HEK293 (cell line): ENCODE data around the gene PITX1.

Experiments
- FEZF1 ChIP-seq: fragments of 450-650 bp; formaldehyde crosslinking; IDR thresholded peaks from 2 replicates; pipeline ENCODE4 v1.5.1; 2016; ENCODE audit warnings: missing biosample characterization, missing genetic modification characterization
- HOXA7 ChIP-seq: sonication (generic); formaldehyde crosslinking; IDR thresholded peaks from 2 replicates; pipeline ENCODE4 v1.8.1; 2022; ENCODE audit warnings: missing genetic modification reagents, borderline replicate concordance
- HOXD13 ChIP-seq: sonication (generic); formaldehyde crosslinking; IDR thresholded peaks from 2 replicates; pipeline ENCODE4 v1.8.0; 2022; ENCODE audit warnings: missing genetic modification reagents, borderline replicate concordance
- KLF7 ChIP-seq: fragments of 450-650 bp; formaldehyde crosslinking; IDR thresholded peaks from 2 replicates; pipeline ENCODE4 v1.5.1; 2016; ENCODE audit warnings: missing biosample characterization, missing genetic modification characterization, borderline replicate concordance
- KLF8 ChIP-seq: fragments of 450-650 bp; formaldehyde crosslinking; IDR thresholded peaks from 2 replicates; pipeline ENCODE4 v1.5.1; 2016; ENCODE audit warnings: missing biosample characterization, missing genetic modification characterization
- REPIN1 ChIP-seq: fragments of 450-650 bp; formaldehyde crosslinking; IDR thresholded peaks from 2 replicates; pipeline ENCODE4 v1.5.1; 2017; ENCODE audit warnings: missing biosample characterization, missing genetic modification characterization, low read depth
- ZBTB11 ChIP-seq: fragments of 450-650 bp; formaldehyde crosslinking; conservative IDR thresholded peaks from 2 replicates; pipeline ENCODE4 v1.5.1; 2016; ENCODE audit warnings: low read depth, missing biosample characterization, missing genetic modification characterization
- ZFP37 ChIP-seq: fragments of 450-650 bp; formaldehyde crosslinking; IDR thresholded peaks from 2 replicates; pipeline ENCODE4 v1.5.1; 2016; ENCODE audit warnings: missing biosample characterization, missing genetic modification characterization
- ZFP69B ChIP-seq: fragments of 450-650 bp; formaldehyde crosslinking; IDR thresholded peaks from 2 replicates; pipeline ENCODE4 v1.5.1; 2016; ENCODE audit warnings: missing biosample characterization, missing genetic modification characterization
- ZNF114 ChIP-seq: fragments of 450-650 bp; formaldehyde crosslinking; IDR thresholded peaks from 2 replicates; pipeline ENCODE4 v1.5.0; 2017; ENCODE audit warnings: missing biosample characterization, missing genetic modification characterization
- ZNF132 ChIP-seq: fragments of 450-650 bp; formaldehyde crosslinking; IDR thresholded peaks from 2 replicates; pipeline ENCODE4 v1.5.1; 2017; ENCODE audit warnings: missing biosample characterization, missing genetic modification characterization, borderline replicate concordance
- ZNF184 ChIP-seq: fragments of 450-650 bp; IDR thresholded peaks from 2 replicates; pipeline ENCODE4 v1.5.1; 2018; ENCODE audit warnings: missing biosample characterization, mild to moderate bottlenecking, missing genetic modification characterization
- ZNF214 ChIP-seq: fragments of 450-650 bp; formaldehyde crosslinking; IDR thresholded peaks from 2 replicates; pipeline ENCODE4 v1.5.1; 2017; ENCODE audit warnings: missing biosample characterization, mild to moderate bottlenecking, missing genetic modification characterization, borderline replicate concordance
- ZNF248 ChIP-seq: fragments of 450-650 bp; formaldehyde crosslinking; IDR thresholded peaks from 2 replicates; pipeline ENCODE4 v1.5.1; 2017; ENCODE audit warnings: missing biosample characterization, missing genetic modification characterization
- ZNF366 ChIP-seq: fragments of 450-650 bp; formaldehyde crosslinking; conservative IDR thresholded peaks from 2 replicates; pipeline ENCODE4 v1.5.1; 2016; ENCODE audit warnings: missing biosample characterization, missing genetic modification characterization
- ZNF473 ChIP-seq: fragments of 450-650 bp; formaldehyde crosslinking; IDR thresholded peaks from 2 replicates; pipeline ENCODE4 v1.5.1; 2017; ENCODE audit warnings: missing biosample characterization, missing genetic modification characterization
- ZNF501 ChIP-seq: fragments of 450-650 bp; formaldehyde crosslinking; IDR thresholded peaks from 2 replicates; pipeline ENCODE4 v1.5.1; 2016; ENCODE audit warnings: missing biosample characterization, missing genetic modification characterization
- ZNF529 ChIP-seq: fragments of 450-650 bp; formaldehyde crosslinking; IDR thresholded peaks from 2 replicates; pipeline ENCODE4 v1.5.1; 2017; ENCODE audit warnings: missing genetic modification characterization, missing biosample characterization; ENCODE audit not compliant: insufficient replicate concordance
- ZNF571 ChIP-seq: fragments of 450-650 bp; formaldehyde crosslinking; IDR thresholded peaks from 2 replicates; pipeline ENCODE4 v1.5.0; 2017; ENCODE audit warnings: missing biosample characterization, missing genetic modification characterization
- ZNF624 ChIP-seq: fragments of 450-650 bp; formaldehyde crosslinking; IDR thresholded peaks from 2 replicates; pipeline ENCODE4 v1.5.1; 2017; ENCODE audit warnings: missing biosample characterization, missing genetic modification characterization
- ZNF658 ChIP-seq: fragments of 450-650 bp; formaldehyde crosslinking; IDR thresholded peaks from 2 replicates; pipeline ENCODE4; 2016; ENCODE audit warnings: missing biosample characterization, missing genetic modification characterization
- ZNF76 ChIP-seq: fragments of 450-650 bp; formaldehyde crosslinking; IDR thresholded peaks from 2 replicates; pipeline ENCODE4; 2016; ENCODE audit warnings: low read depth, missing biosample characterization, missing genetic modification characterization, borderline replicate concordance
- TF ChIP-seq, protein P1 (sequence below): fragments of 450-650 bp; formaldehyde crosslinking; IDR thresholded peaks from 2 replicates; pipeline ENCODE4 v1.5.1; 2016; ENCODE audit warnings: missing biosample characterization, missing genetic modification characterization
- TF ChIP-seq, protein P2 (sequence below): fragments of 450-650 bp; formaldehyde crosslinking; IDR thresholded peaks from 2 replicates; pipeline ENCODE4 v1.5.1; 2016; ENCODE audit warnings: missing biosample characterization, missing genetic modification characterization
- TF ChIP-seq, protein P3 (sequence below): fragments of 450-650 bp; formaldehyde crosslinking; IDR thresholded peaks from 2 replicates; pipeline ENCODE4 v1.5.1; 2016; ENCODE audit warnings: missing biosample characterization, missing genetic modification characterization
- TF ChIP-seq, protein P4 (sequence below): fragments of 450-650 bp; formaldehyde crosslinking; IDR thresholded peaks from 2 replicates; pipeline ENCODE4 v1.5.1; 2016; ENCODE audit warnings: missing biosample characterization, missing genetic modification characterization
- TF ChIP-seq, protein P5 (sequence below): fragments of 450-650 bp; formaldehyde crosslinking; IDR thresholded peaks from 2 replicates; pipeline ENCODE4 v1.5.1; 2016; ENCODE audit warnings: missing biosample characterization, missing genetic modification characterization

The PITX1 gene

GRCh38 chr5:135034236-135034962 lies 371 bp upstream of the PITX1 start (continued):
- no peak; the same call in 1 of the 2 replicates for TF ChIP-seq ZFP69B (tag by site-specific recombination)
- peak; percentile 34; the same call in 1 of the 2 replicates for TF ChIP-seq ZNF184 (tag by site-specific recombination)
- TF ChIP-seq FEZF1 (tag by site-specific recombination): no peak
- TF ChIP-seq ZNF658 (tag by site-specific recombination): no peak
- TF ChIP-seq HOXD13 (CRISPR knock-in tag): no peak
- TF ChIP-seq, protein P1, sequence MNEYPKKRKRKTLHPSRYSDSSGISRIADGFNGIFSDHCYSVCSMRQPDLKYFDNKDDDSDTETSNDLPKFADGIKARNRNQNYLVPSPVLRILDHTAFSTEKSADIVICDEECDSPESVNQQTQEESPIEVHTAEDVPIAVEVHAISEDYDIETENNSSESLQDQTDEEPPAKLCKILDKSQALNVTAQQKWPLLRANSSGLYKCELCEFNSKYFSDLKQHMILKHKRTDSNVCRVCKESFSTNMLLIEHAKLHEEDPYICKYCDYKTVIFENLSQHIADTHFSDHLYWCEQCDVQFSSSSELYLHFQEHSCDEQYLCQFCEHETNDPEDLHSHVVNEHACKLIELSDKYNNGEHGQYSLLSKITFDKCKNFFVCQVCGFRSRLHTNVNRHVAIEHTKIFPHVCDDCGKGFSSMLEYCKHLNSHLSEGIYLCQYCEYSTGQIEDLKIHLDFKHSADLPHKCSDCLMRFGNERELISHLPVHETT: no peak; the same call in 1 of the 2 replicates
- TF ChIP-seq ZNF132 (tag by site-specific recombination): no peak
- TF ChIP-seq ZNF473 (tag by site-specific recombination): no peak
- no peak for TF ChIP-seq ZNF571
- TF ChIP-seq ZNF214 (tag by site-specific recombination): no peak
- peak; percentile 80 for TF ChIP-seq ZNF366 (tag by site-specific recombination)
- TF ChIP-seq ZNF76: peak; percentile 54
- TF ChIP-seq, protein P2, sequence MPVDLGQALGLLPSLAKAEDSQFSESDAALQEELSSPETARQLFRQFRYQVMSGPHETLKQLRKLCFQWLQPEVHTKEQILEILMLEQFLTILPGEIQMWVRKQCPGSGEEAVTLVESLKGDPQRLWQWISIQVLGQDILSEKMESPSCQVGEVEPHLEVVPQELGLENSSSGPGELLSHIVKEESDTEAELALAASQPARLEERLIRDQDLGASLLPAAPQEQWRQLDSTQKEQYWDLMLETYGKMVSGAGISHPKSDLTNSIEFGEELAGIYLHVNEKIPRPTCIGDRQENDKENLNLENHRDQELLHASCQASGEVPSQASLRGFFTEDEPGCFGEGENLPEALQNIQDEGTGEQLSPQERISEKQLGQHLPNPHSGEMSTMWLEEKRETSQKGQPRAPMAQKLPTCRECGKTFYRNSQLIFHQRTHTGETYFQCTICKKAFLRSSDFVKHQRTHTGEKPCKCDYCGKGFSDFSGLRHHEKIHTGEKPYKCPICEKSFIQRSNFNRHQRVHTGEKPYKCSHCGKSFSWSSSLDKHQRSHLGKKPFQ (tag by site-specific recombination): peak; percentile 82
- TF ChIP-seq REPIN1: no peak
- no peak for TF ChIP-seq ZNF114 (tag by site-specific recombination)
- TF ChIP-seq, protein P3, sequence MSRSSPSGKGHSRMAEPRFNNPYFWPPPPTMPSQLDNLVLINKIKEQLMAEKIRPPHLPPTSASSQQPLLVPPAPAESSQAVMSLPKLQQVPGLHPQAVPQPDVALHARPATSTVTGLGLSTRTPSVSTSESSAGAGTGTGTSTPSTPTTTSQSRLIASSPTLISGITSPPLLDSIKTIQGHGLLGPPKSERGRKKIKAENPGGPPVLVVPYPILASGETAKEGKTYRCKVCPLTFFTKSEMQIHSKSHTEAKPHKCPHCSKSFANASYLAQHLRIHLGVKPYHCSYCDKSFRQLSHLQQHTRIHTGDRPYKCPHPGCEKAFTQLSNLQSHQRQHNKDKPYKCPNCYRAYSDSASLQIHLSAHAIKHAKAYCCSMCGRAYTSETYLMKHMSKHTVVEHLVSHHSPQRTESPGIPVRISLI (tag by site-specific recombination): no peak
- no peak for TF ChIP-seq ZNF529 (tag by site-specific recombination)
- TF ChIP-seq ZNF248 (tag by site-specific recombination): no peak
- TF ChIP-seq KLF8 (tag by site-specific recombination): peak; percentile 77
- peak; percentile 92 for TF ChIP-seq ZFP37 (tag by site-specific recombination)
- TF ChIP-seq ZNF501 (tag by site-specific recombination): peak; percentile 91
- TF ChIP-seq HOXA7 (CRISPR knock-in tag): no peak
- TF ChIP-seq, protein P4, sequence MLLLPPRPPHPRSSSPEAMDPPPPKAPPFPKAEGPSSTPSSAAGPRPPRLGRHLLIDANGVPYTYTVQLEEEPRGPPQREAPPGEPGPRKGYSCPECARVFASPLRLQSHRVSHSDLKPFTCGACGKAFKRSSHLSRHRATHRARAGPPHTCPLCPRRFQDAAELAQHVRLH (tag by site-specific recombination): peak; percentile 36; the same call in 1 of the 2 replicates
- TF ChIP-seq ZBTB11 (tag by site-specific recombination): peak; percentile 60
- TF ChIP-seq ZNF624 (tag by site-specific recombination): no peak
- TF ChIP-seq, protein P5, sequence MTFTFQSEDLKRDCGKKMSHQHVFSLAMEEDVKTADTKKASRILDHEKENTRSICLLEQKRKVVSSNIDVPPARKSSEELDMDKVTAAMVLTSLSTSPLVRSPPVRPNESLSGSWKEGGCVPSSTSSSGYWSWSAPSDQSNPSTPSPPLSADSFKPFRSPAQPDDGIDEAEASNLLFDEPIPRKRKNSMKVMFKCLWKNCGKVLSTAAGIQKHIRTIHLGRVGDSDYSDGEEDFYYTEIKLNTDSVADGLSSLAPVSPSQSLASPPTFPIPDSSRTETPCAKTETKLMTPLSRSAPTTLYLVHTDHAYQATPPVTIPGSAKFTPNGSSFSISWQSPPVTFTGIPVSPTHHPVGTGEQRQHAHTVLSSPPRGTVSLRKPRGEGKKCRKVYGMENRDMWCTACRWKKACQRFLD (tag by site-specific recombination): no peak
- TF ChIP-seq KLF7 (tag by site-specific recombination): peak; percentile 44; the same call in 1 of the 2 replicates
